CD4-positive, CD25-positive, alpha-beta regulatory T cell (primary cell): ENCODE measurements around the gene EXOC6. TPM values are rescaled to one million over a fixed set of nuclear protein-coding genes. Genes with fewer than 3 reads are reported as not detected.
A peak's percentile ranks its signal among the peaks of the same experiment; 100 is the strongest.

Experiments used
- ATAC-seq, 2 donors: fragments of 150-1000 bp; cut with Tn5 transposase; one replicate each; pipeline ENCODE4 v1.10.0; 2021; ENCODE audit warnings: low read depth in 2 of 2, moderate number of reproducible peaks in 2 of 2, moderate library complexity in 1 of 2
- DNase-seq, 3 donors: peaks; one replicate each; pipeline versions ENCODE4 v3.0.0 to v3.0.0-alpha.2; 2012 to 2022; ENCODE audit warnings: mixed read lengths in 1 of 3
- H3K27ac ChIP-seq: one replicate; pipeline ENCODE4 v1.7.0; 2013; ENCODE audit warnings: mild to moderate bottlenecking, low read length; ENCODE audit not compliant: insufficient read depth, poor library complexity, severe bottlenecking
- H3K27me3 ChIP-seq: one replicate; pipeline ENCODE4 v1.7.0; 2013; ENCODE audit warnings: low read length; ENCODE audit not compliant: control insufficient read depth, insufficient read depth
- H3K36me3 ChIP-seq: one replicate; pipeline ENCODE4 v1.7.0; 2013; ENCODE audit warnings: mild to moderate bottlenecking, low read length, moderate library complexity; ENCODE audit not compliant: control insufficient read depth, insufficient read depth
- H3K4me1 ChIP-seq: 2 replicates; pipeline ENCODE4 v1.7.0; 2013; ENCODE audit warnings: mild to moderate bottlenecking, low read length; ENCODE audit not compliant: insufficient read depth, control insufficient read depth, poor library complexity, severe bottlenecking
- H3K4me3 ChIP-seq: one replicate; pipeline ENCODE4 v1.7.0; 2013; ENCODE audit warnings: low read depth, mild to moderate bottlenecking, low read length, moderate library complexity
- H3K9me3 ChIP-seq, 2 experiments: 1 replicate in 1 of 2; 2 replicates in 1 of 2; pipeline ENCODE4 v1.7.0; 2013; ENCODE audit warnings: low read length in 2 of 2, mild to moderate bottlenecking in 1 of 2, moderate library complexity in 1 of 2; ENCODE audit not compliant: control insufficient read depth in 2 of 2
- H3K27ac Mint-ChIP-seq, 3 donors: one replicate each; pipeline ENCODE4 v1.8.0; 2020 to 2022; ENCODE audit warnings: mild to moderate bottlenecking in 3 of 3, mixed read lengths in 3 of 3, moderate library complexity in 2 of 3
- H3K27me3 Mint-ChIP-seq: one replicate; pipeline ENCODE4 v1.8.0; 2022; ENCODE audit warnings: mild to moderate bottlenecking, mixed read lengths
- H3K36me3 Mint-ChIP-seq: one replicate; pipeline ENCODE4 v1.8.0; 2020; ENCODE audit warnings: mixed read lengths
- H3K4me1 Mint-ChIP-seq, 4 donors: one replicate each; pipeline ENCODE4 v1.8.0; 2020 to 2022; ENCODE audit warnings: mixed read lengths in 4 of 4, mild to moderate bottlenecking in 1 of 4
- H3K4me3 Mint-ChIP-seq, 4 donors: one replicate each; pipeline ENCODE4 v1.8.0; 2020 to 2022; ENCODE audit warnings: mild to moderate bottlenecking in 4 of 4, mixed read lengths in 4 of 4, moderate library complexity in 3 of 4
- H3K9me3 Mint-ChIP-seq, 7 donors: one replicate each; pipeline ENCODE4 v1.8.0; 2020 to 2022; ENCODE audit warnings: mixed read lengths in 7 of 7, mild to moderate bottlenecking in 3 of 7, moderate library complexity in 2 of 7
- polyA plus RNA-seq, 4 donors: library from polyadenylated mRNA; unstranded; fragments of 300-500 nt; fragmentation: Illumina TruSeq; gene quantifications; one replicate each; pipeline ENCODE4 v1.2.3, GENCODE V29; 2021
- total RNA-seq: library from RNA; stranded (reverse); gene quantifications from one replicate; pipeline ENCODE4 v1.2.3, GENCODE V29; 2022

Gene EXOC6
- total and polyA plus RNA-seq, 5 donors from 2014 or later, result 7.5 to 16.9 (median 10.0) TPM

DNA sequence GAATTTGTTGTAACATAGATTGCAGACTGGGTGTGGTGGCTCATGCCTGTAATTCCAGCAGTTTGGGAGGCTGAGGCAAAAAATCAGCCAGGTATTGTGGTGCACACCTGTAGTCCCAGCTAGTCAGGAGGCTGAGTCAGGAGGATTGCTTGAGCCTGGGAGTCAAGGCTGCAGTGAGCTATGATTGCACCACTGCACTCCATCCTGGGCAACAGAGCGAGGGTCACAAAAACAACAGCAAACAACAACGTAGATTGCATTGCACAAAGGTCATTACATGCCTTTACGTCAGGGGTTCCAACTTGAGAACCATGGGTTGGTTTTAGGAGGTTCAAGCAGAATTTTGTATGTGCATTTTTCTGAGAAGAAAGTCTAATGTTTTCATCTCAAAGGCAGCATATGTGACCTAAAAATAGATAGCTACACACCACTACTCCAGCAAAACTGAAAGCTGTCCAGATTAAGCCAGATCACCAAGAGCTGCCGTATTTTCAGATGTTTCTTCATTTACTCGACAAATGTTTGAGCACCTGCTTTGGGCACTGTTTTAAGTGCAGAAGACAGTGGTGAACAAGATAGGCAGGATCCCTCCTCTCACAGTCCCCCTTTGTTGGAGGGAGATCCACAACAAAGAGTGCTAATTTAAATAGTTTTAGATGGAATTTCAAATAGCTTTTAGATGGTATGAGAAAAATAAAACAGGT lies 183.9 kb downstream of the EXOC6 start:
- Histone ChIP-seq H3K27ac (no peak overlapping the region), H3K4me3 (no peak overlapping the region), H3K36me3 (no peaks in the 10 kb centered on the region), H3K9me3 (no peaks in the 10 kb centered on the region), H3K4me1 (no peaks in the 10 kb centered on the region), H3K27me3 (no peaks in the 10 kb centered on the region)
- no peaks in the 10 kb centered on the region for H3K27me3 Mint-ChIP-seq
- peak overlapping the region in 1 of 3 donors; percentile 63 for H3K27ac Mint-ChIP-seq
- H3K9me3 Mint-ChIP-seq, result no peaks in the 10 kb centered on the region
- DNase-seq (no peak), ATAC-seq (no peak)
- peaks cover 14% of the 10 kb centered on the region for H3K36me3 Mint-ChIP-seq
- H3K4me3 Mint-ChIP-seq, result no peak overlapping the region
- peaks cover 0 to 16% (median 0%) of the 10 kb centered on the region in 4 donors for H3K4me1 Mint-ChIP-seq

- Mint-ChIP-seq H3K4me1 (peaks cover 0 to 16% (median 0%) of the 10 kb centered on the region in 4 donors), H3K4me3 (no peak overlapping the region), H3K9me3 (no peaks in the 10 kb centered on the region), H3K36me3 (peaks cover 10% of the 10 kb centered on the region), H3K27me3 (no peaks in the 10 kb centered on the region), H3K27ac (no peak overlapping the region)
- H3K27me3 ChIP-seq, result no peaks in the 10 kb centered on the region
- H3K4me3 ChIP-seq, result no peak overlapping the region
- ATAC-seq (no peak), DNase-seq (no peak)
- no peaks in the 10 kb centered on the region for H3K36me3 ChIP-seq
- no peaks in the 10 kb centered on the region for H3K9me3 ChIP-seq
- no peak overlapping the region for H3K27ac ChIP-seq
- H3K4me1 ChIP-seq, result no peaks in the 10 kb centered on the region
These were observed 184.5 kb downstream of the EXOC6 start for GRCh38 chr10:93032809-93033137.

DNA sequence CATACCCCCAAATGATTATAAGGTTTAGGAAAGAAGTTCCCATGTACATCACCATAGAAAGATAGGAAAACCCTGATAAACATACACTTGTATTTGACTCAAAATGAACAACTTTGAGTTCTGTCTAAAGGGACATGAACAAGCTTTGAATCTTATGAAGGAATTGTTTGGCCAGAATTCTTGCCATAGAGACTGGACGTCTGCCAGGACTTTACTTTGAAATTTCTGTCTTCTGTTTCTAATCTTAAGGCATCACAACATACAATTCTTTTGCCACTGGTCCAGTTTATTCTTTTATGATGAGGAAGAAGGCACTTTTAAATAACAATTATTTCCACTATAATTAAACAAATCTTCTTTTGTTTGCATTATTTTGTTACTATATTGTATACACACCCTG lies 186.1 kb downstream of the EXOC6 start:
- Histone ChIP-seq H3K36me3 (no peaks in the 10 kb centered on the region), H3K4me1 (no peaks in the 10 kb centered on the region), H3K4me3 (no peak overlapping the region), H3K27ac (no peak overlapping the region), H3K9me3 (no peaks in the 10 kb centered on the region), H3K27me3 (no peaks in the 10 kb centered on the region)
- peaks cover 6% of the 10 kb centered on the region for H3K36me3 Mint-ChIP-seq
- DNase-seq, result no peak
- H3K4me3 Mint-ChIP-seq, result no peak overlapping the region
- ATAC-seq, result no peak
- no peaks in the 10 kb centered on the region for H3K27me3 Mint-ChIP-seq
- H3K9me3 Mint-ChIP-seq, result no peaks in the 10 kb centered on the region
- H3K27ac Mint-ChIP-seq, result no peak overlapping the region
- H3K4me1 Mint-ChIP-seq, result peaks cover 0 to 16% (median 0%) of the 10 kb centered on the region in 4 donors

DNA sequence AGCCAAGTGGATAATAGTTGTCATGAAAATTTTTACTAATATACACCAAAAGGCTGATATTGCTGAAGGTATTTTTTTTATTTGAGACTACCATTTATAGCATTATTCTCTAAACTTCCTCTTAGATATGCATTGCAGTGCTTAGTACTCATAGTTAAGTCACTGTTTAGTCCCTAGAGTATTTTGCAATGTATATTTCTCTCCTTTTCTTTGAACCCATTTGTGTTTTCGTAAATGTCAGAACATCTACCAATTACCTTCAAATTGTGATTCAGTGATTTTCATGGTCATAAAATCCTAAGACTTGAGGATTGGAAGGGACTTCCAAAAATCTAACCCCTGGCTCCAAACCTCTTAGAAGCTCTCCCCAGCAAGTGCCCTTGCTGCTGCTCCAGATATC lies 190.8 kb downstream of the EXOC6 start:
- DNase-seq (no peak), ATAC-seq (no peak)
- H3K9me3 ChIP-seq, result no peaks in the 10 kb centered on the region
- no peaks in the 10 kb centered on the region for H3K9me3 Mint-ChIP-seq
- H3K27me3 ChIP-seq, result no peaks in the 10 kb centered on the region
- H3K27ac Mint-ChIP-seq, result no peak overlapping the region
- H3K4me3 ChIP-seq, result no peak overlapping the region
- peaks cover 26% of the 10 kb centered on the region for H3K36me3 Mint-ChIP-seq
- no peaks in the 10 kb centered on the region for H3K27me3 Mint-ChIP-seq
- no peaks in the 10 kb centered on the region for H3K4me1 ChIP-seq
- no peak overlapping the region for H3K27ac ChIP-seq
- H3K36me3 ChIP-seq, result no peaks in the 10 kb centered on the region
- no peak overlapping the region for H3K4me3 Mint-ChIP-seq
- H3K4me1 Mint-ChIP-seq, result peaks cover 0 to 9% (median 4%) of the 10 kb centered on the region in 4 donors

DNA sequence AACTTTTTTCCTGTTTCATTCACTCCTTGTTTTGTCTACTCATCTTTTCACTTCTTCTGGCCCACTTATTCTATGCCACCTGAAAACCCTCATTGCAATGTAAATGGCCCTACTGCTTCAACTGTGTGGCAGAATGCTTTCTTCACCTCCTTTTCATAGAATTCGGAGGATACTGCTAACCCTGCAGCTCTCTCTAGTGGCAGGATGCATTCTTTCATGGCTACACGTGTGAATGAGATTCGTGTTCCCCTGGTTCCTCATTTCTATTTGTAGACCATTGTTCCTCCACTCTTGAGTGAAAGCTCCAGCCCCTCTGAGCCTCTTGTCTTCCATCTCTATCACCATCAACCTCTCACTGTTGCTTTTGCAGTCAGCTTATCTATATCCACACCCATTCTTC lies 191.4 kb downstream of the EXOC6 start:
- no peaks in the 10 kb centered on the region for H3K4me1 ChIP-seq
- H3K4me1 Mint-ChIP-seq, result peaks cover 0 to 9% (median 4%) of the 10 kb centered on the region in 4 donors
- DNase-seq (peak in 1 of 3 donors; percentile 22), ATAC-seq (no peak)
- no peak overlapping the region for H3K4me3 Mint-ChIP-seq
- H3K9me3 Mint-ChIP-seq, result no peaks in the 10 kb centered on the region
- H3K4me3 ChIP-seq, result no peak overlapping the region
- no peaks in the 10 kb centered on the region for H3K36me3 ChIP-seq
- H3K27me3 Mint-ChIP-seq, result no peaks in the 10 kb centered on the region
- peaks cover 26% of the 10 kb centered on the region for H3K36me3 Mint-ChIP-seq
- no peaks in the 10 kb centered on the region for H3K9me3 ChIP-seq
- no peak overlapping the region for H3K27ac ChIP-seq
- no peak overlapping the region for H3K27ac Mint-ChIP-seq
- H3K27me3 ChIP-seq, result no peaks in the 10 kb centered on the region

GRCh38 chr10:93054486-93054885 lies 206.2 kb downstream of the EXOC6 start:
- Histone ChIP-seq H3K27me3 (no peaks in the 10 kb centered on the region), H3K9me3 (no peaks in the 10 kb centered on the region), H3K36me3 (peaks cover 12% of the 10 kb centered on the region), H3K4me1 (no peaks in the 10 kb centered on the region), H3K27ac (no peak overlapping the region), H3K4me3 (no peak overlapping the region)
- H3K4me1 Mint-ChIP-seq, result peaks cover 0 to 5% (median 0%) of the 10 kb centered on the region in 4 donors
- H3K9me3 Mint-ChIP-seq, result peaks cover 0 to 1% (median 0%) of the 10 kb centered on the region in 7 donors
- H3K36me3 Mint-ChIP-seq, result peaks cover 26% of the 10 kb centered on the region
- H3K27ac Mint-ChIP-seq, result no peak overlapping the region
- DNase-seq, result no peak
- no peak overlapping the region for H3K4me3 Mint-ChIP-seq
- peaks cover 4% of the 10 kb centered on the region for H3K27me3 Mint-ChIP-seq
- ATAC-seq, result no peak

DNA sequence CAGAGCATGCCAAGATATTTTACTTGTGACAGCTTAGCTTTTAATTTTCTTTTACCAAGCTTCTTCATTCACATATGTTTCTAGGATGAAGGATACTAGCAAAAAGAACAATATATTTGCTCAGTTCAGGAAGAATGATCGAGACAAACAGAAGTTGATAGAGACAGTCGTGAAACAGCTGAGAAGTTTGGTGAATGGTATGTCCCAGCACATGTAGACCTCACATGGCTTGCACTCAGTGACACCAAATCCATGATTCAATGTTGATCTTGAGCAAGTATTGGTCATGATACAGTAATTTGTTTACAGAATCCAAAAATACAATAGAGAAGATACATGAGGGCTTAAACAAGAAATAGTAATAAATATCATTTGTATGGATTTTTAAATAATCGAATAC lies 209.8 kb downstream of the EXOC6 start:
- H3K27me3 Mint-ChIP-seq, result peaks cover 23% of the 10 kb centered on the region
- H3K9me3 Mint-ChIP-seq, result no peaks in the 10 kb centered on the region
- Histone ChIP-seq H3K27ac (no peak overlapping the region), H3K4me1 (peaks cover 16% of the 10 kb centered on the region), H3K9me3 (no peaks in the 10 kb centered on the region), H3K36me3 (peaks cover 14% of the 10 kb centered on the region), H3K27me3 (no peaks in the 10 kb centered on the region), H3K4me3 (no peak overlapping the region)
- no peak for ATAC-seq
- H3K36me3 Mint-ChIP-seq, result peaks cover 28% of the 10 kb centered on the region
- peaks cover 0 to 18% (median 5%) of the 10 kb centered on the region in 4 donors for H3K4me1 Mint-ChIP-seq
- H3K27ac Mint-ChIP-seq, result no peak overlapping the region
- DNase-seq, result no peak
- no peak overlapping the region for H3K4me3 Mint-ChIP-seq
